IPS-18c (cell line): Measurements from ENCODE around the gene TTC23L.

Source experiments
- H3K4me3 ChIP-seq: 2 replicates; pipeline ENCODE4 v1.7.0; 2013; ENCODE audit warnings: low read depth, mild to moderate bottlenecking, low read length, moderate library complexity; ENCODE audit not compliant: insufficient read depth
- H3K9me3 ChIP-seq: one replicate; pipeline ENCODE4 v1.6.1; 2013; ENCODE audit warnings: mild to moderate bottlenecking, low read length, moderate library complexity; ENCODE audit not compliant: control insufficient read depth, insufficient read depth

TTC23L gene

GRCh38 chr5:34854459-34855174 is 15.7 kb downstream of the TTC23L start:
- no peaks in the 10 kb centered on the region for H3K9me3 ChIP-seq
- no peak overlapping the region for H3K4me3 ChIP-seq

GRCh38 chr5:34857161-34857560 is 18.2 kb downstream of the TTC23L start:
- H3K4me3 ChIP-seq, result no peak overlapping the region
- no peaks in the 10 kb centered on the region for H3K9me3 ChIP-seq

GRCh38 chr5:34857894-34858293 is 18.9 kb downstream of the TTC23L start:
- Histone ChIP-seq H3K4me3 (no peak overlapping the region), H3K9me3 (no peaks in the 10 kb centered on the region)

- Histone ChIP-seq H3K9me3 (no peaks in the 10 kb centered on the region), H3K4me3 (no peak overlapping the region)
Observed at GRCh38 chr5:34858790-34859189, 19.8 kb downstream of the TTC23L start.

GRCh38 chr5:34859253-34859652 is 20.3 kb downstream of the TTC23L start:
- Histone ChIP-seq H3K4me3 (no peak overlapping the region), H3K9me3 (no peaks in the 10 kb centered on the region)

- Histone ChIP-seq H3K9me3 (no peaks in the 10 kb centered on the region), H3K4me3 (no peak overlapping the region)
Observed at GRCh38 chr5:34863946-34864345, 25.0 kb downstream of the TTC23L start.

- H3K4me3 ChIP-seq, result no peak overlapping the region
Observed at GRCh38 chr5:34865091-34865490, 26.1 kb downstream of the TTC23L start.

GRCh38 chr5:34866989-34867471 is 28.1 kb downstream of the TTC23L start:
- Histone ChIP-seq H3K9me3 (no peaks in the 10 kb centered on the region), H3K4me3 (no peak overlapping the region)

More at GRCh38 chr5:34865091-34865490, 26.1 kb downstream of the TTC23L start:
- no peaks in the 10 kb centered on the region for H3K9me3 ChIP-seq

GRCh38 chr5:34867660-34868059 is 28.7 kb downstream of the TTC23L start:
- no peak overlapping the region for H3K4me3 ChIP-seq
- H3K9me3 ChIP-seq, result no peaks in the 10 kb centered on the region

- Histone ChIP-seq H3K9me3 (no peaks in the 10 kb centered on the region), H3K4me3 (no peak overlapping the region)
Observed at GRCh38 chr5:34868791-34869190, 29.8 kb downstream of the TTC23L start.

GRCh38 chr5:34869256-34869655 is 30.3 kb downstream of the TTC23L start:
- H3K4me3 ChIP-seq, result no peak overlapping the region
- no peaks in the 10 kb centered on the region for H3K9me3 ChIP-seq

- Histone ChIP-seq H3K9me3 (no peaks in the 10 kb centered on the region), H3K4me3 (no peak overlapping the region)
Observed at GRCh38 chr5:34870382-34870781, 31.4 kb downstream of the TTC23L start.

GRCh38 chr5:34876275-34876674 is 37.3 kb downstream of the TTC23L start:
- H3K9me3 ChIP-seq, result no peaks in the 10 kb centered on the region
- no peak overlapping the region for H3K4me3 ChIP-seq

- Histone ChIP-seq H3K4me3 (no peak overlapping the region), H3K9me3 (no peaks in the 10 kb centered on the region)
Observed at GRCh38 chr5:34881246-34881645, 42.3 kb downstream of the TTC23L start.

GRCh38 chr5:34886392-34887119 is 47.6 kb downstream of the TTC23L start:
- Histone ChIP-seq H3K9me3 (no peaks in the 10 kb centered on the region), H3K4me3 (no peak overlapping the region)

- no peaks in the 10 kb centered on the region for H3K9me3 ChIP-seq
- H3K4me3 ChIP-seq, result no peak overlapping the region
Observed at GRCh38 chr5:34889394-34889793, 50.4 kb downstream of the TTC23L start.

- Histone ChIP-seq H3K4me3 (no peak overlapping the region), H3K9me3 (no peaks in the 10 kb centered on the region)
Observed at GRCh38 chr5:34891981-34892380, 53.0 kb downstream of the TTC23L start.

- H3K4me3 ChIP-seq, result no peak overlapping the region
- H3K9me3 ChIP-seq, result no peaks in the 10 kb centered on the region
Observed at GRCh38 chr5:34892414-34892813, 53.5 kb downstream of the TTC23L start.
